DND-41 (cell line): ENCODE results near the gene INPP5E.

Experiments
- CTCF ChIP-seq: IDR thresholded peaks from 2 replicates; pipeline ENCODE4 v1.5.1; 2012; ENCODE audit warnings: borderline replicate concordance, low read length, moderate library complexity, mild to moderate bottlenecking; ENCODE audit not compliant: poor library complexity, severe bottlenecking; ENCODE audit errors: extremely low read depth
- EZH2 ChIP-seq: IDR thresholded peaks from 3 replicates; pipeline ENCODE4 v1.6.1; 2012; ENCODE audit warnings: borderline replicate concordance, low read depth, mild to moderate bottlenecking, moderate library complexity, low read length, inconsistent platforms; ENCODE audit not compliant: severe bottlenecking

GRCh38 chr9:136487672-136488071, 48.0 kb upstream of the INPP5E start:
- TF ChIP-seq EZH2 (no peak), CTCF (no peak)
